Right lung (tissue), 5 donors: ENCODE measurements around the gene TSSK3. TPM values are rescaled to one million over a fixed set of nuclear protein-coding genes. Genes with fewer than 3 reads are reported as not detected.
"Not testable (repeated sequence)": the region's sequence is repeated elsewhere in the genome, so short reads cannot be mapped to it uniquely, and the experiment has no call there.

Source experiments
- DNase-seq, 2 donors: peaks; one replicate each; pipeline ENCODE4 v3.0.0-alpha.2; 2013
- polyA plus RNA-seq, 5 donors: library from polyadenylated mRNA; unstranded; fragments of 120-200 nt; gene quantifications; one replicate each; pipeline versions ENCODE4 v1.2.1 to v1.2.3, GENCODE V29; 2013; ENCODE audit warnings: inconsistent platforms in 1 of 5, low replicate concordance in 1 of 5; ENCODE audit not compliant: insufficient read length in 5 of 5, insufficient read depth in 1 of 5

Gene TSSK3
- polyA plus RNA-seq, 5 donors: 3.7 to 6.4 (median 4.8) TPM

- no peak for DNase-seq
These were observed 24.3 kb upstream of the TSSK3 start for GRCh38 chr1:32337855-32338636.

GRCh38 chr1:32338637-32339145 is 23.6 kb upstream of the TSSK3 start:
- no peak for DNase-seq

GRCh38 chr1:32339363-32339978 is 22.9 kb upstream of the TSSK3 start:
- no peak for DNase-seq

- DNase-seq: no peak
These were observed 21.1 kb upstream of the TSSK3 start for GRCh38 chr1:32341186-32341757.

GRCh38 chr1:32341971-32342370 is 20.4 kb upstream of the TSSK3 start:
- no peak for DNase-seq

- no peak for DNase-seq
These were observed 19.6 kb upstream of the TSSK3 start for GRCh38 chr1:32342704-32343103.

- no peak for DNase-seq
These were observed 17.0 kb upstream of the TSSK3 start for GRCh38 chr1:32345289-32345827.

- no peak for DNase-seq
These were observed 15.7 kb upstream of the TSSK3 start for GRCh38 chr1:32346532-32347157.

- DNase-seq: no peak
These were observed 13.1 kb upstream of the TSSK3 start for GRCh38 chr1:32349211-32349708.

GRCh38 chr1:32350785-32351398 is 11.4 kb upstream of the TSSK3 start:
- no peak for DNase-seq

GRCh38 chr1:32351399-32352238 is 10.7 kb upstream of the TSSK3 start:
- peak; percentile 96 to 97 for DNase-seq

- DNase-seq: no peak
These were observed 10.0 kb upstream of the TSSK3 start for GRCh38 chr1:32352239-32352745.

- DNase-seq: no peak
These were observed 9.4 kb upstream of the TSSK3 start for GRCh38 chr1:32352831-32353383.

- no peak for DNase-seq
These were observed 8.9 kb upstream of the TSSK3 start for GRCh38 chr1:32353431-32353830.

- peak; percentile 68 to 69 for DNase-seq
These were observed 8.3 kb upstream of the TSSK3 start for GRCh38 chr1:32353886-32354570.

GRCh38 chr1:32355778-32356177 is 6.6 kb upstream of the TSSK3 start:
- DNase-seq: not testable (repeated sequence)

- DNase-seq: no peak
These were observed 5.9 kb upstream of the TSSK3 start for GRCh38 chr1:32356478-32356877.

GRCh38 chr1:32357614-32358013 is 4.7 kb upstream of the TSSK3 start:
- no peak for DNase-seq

- DNase-seq: no peak
These were observed 3.9 kb upstream of the TSSK3 start for GRCh38 chr1:32358435-32358834.
